Stimulated activated CD4-positive, alpha-beta T cell treated with anti-CD3 and anti-CD28 coated beads, Interleukin-4, amount 100 ng/mL, for 48 hours (primary cell): ENCODE measurements around the gene CST11.

ENCODE experiments used
- DNase-seq, 2 donors: peaks; one replicate each; pipeline ENCODE4 v3.0.0-alpha.2; 2020; ENCODE audit warnings: low read depth in 2 of 2

CST11 gene

DNA sequence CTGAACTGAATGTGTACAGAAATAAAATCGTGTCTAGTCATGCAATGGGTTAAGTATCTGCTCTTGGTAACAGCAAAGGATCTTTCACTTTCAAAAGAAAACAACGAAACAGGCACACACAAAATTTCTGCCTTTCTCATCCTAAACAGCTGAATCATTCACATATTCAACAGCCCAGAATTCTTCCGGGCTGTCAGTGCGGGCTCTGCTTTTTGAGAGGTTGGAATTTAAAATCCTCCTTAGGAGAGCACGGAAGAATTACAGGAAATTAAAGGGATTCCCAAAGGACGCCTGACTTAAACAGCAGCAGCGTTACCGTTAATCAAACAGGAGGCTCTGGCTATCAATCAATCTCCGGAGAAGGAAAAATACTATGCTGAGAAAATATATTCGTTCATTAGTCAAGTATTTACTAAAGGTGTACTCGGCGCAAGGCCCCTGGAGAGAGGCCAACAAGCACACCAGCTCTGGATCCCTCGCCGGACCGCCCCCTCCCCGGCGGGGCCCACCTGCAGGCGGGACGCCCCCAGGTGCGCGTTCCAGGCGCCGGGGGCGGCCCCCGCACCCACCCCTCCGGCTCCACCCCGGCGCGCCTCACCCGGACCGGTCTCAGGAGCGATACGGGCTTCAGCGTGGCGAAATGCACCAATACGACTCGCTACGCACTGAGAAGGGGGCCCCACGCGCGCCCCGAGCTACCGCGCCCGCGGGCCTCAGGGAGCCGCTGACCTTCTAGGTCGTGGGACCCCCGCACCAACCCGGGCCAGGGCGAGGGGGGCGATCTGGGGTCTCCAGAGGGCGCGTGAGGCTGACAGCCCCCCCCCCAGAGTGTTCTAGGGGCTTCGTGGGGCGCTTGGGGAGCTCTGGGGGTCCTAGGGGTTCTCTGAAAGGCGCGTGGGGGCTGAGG lies 32.4 kb downstream of the CST11 start:
- peak in 1 of 2 donors; percentile 35 for DNase-seq

DNA sequence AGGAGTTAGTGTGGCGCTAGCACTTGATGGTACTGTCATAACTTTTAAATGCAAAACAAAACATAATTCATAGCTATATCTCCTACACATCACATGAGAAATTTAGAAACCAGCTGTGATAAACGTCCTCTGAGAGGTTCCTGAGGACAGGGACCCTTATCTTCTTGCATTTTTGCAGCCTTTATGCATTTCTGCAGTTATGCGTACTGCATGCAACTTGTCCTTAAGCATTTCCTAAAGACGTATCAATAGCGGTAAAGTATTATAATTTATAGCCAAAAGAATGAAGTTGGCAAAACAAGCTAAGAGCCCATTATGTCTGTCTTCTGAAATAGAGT lies 33.0 kb downstream of the CST11 start:
- no peak for DNase-seq

DNA sequence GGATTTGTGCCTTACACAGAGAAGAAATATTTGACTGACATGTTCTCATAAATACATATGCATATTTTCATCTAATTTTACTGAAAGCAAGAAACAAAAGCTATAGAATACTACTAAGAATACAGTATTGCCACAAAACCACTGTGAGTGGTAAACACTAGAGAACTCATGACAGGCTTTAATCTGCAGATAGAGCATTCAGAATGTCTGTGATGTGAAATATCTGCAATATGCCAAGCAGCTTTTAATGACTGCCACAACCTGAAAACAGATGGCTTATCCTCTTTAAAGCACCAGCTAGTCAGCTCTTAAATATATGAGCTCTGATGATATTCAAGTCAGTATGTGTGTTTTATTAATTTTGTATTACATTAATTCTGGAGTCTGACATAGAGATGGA lies 34.8 kb downstream of the CST11 start:
- DNase-seq = no peak

DNA sequence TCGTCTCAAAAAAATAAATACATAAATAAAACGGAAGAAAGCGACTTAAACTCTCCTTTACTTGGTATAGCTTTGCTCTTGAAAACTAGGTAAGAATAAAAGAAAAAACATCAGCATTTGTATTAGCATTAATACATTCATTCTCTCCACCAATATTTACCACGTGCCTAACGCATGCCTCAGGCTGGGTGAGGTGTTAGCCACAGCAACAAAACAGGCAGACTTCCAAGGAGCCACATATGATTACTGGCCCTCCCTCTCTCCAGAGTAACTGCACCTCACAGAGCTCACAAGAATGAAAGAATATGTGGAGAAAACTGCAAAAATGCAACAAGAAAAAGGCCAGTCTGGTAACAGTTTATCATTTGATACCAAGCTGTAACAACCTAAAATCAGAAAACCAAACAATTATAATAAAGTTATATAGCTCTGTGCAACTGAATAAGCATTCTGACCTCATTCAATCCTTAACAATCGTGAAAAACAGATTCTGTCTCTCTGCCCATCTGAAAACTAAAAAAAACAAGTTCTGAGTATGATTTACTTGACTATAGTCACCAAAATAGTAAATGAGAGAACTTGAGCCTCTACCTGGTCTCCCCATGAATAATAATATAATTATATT lies 36.6 kb downstream of the CST11 start:
- DNase-seq = no peak

DNA sequence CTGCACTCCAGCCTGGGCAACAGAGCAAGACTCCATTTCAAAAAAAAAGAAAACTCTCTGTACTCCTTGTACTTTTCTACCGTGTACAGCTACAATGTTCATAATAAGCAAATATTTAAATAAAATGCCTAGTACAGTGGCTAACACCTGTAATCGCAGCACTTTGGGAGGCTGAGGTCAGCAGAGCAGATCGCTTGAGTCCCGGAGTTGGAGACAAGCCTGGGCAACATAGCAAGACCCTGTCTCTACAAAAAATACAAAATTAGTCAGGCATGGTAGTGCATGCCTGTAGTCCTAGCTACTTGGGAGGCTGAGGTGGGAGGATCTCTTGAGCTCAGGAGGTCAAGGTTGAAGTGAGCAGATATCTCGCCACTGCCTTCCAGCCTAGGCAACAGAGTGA lies 37.1 kb downstream of the CST11 start:
- no peak for DNase-seq

DNA sequence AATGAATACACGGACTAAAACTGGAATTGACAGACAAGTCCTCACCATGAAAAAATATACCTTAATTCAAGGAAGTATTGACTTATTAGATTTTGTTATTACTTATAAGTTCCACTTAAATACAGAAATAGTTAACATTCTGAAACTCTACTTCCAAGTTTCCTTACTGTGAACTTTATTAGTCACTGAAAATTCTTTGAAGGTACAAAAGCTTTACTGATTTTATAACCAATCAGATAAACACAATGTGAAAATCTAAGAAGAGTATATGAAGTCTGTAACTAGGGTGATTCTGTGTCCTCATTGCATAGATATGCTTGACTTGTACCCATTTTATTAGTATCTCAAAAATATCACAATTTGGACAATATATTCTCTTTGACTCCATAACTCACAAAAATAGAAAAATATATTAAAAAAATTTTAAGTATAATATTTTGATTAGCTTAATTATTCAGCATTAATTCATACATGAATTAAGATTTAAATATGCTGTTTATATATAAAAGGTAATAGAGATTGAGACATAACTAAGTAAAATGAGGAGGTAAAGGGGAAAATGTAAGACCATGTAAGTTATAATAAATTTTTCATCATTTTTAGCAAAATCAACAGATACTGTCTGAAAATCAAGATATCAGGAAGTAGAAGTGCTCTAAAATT lies 38.0 kb downstream of the CST11 start:
- DNase-seq = no peak

DNA sequence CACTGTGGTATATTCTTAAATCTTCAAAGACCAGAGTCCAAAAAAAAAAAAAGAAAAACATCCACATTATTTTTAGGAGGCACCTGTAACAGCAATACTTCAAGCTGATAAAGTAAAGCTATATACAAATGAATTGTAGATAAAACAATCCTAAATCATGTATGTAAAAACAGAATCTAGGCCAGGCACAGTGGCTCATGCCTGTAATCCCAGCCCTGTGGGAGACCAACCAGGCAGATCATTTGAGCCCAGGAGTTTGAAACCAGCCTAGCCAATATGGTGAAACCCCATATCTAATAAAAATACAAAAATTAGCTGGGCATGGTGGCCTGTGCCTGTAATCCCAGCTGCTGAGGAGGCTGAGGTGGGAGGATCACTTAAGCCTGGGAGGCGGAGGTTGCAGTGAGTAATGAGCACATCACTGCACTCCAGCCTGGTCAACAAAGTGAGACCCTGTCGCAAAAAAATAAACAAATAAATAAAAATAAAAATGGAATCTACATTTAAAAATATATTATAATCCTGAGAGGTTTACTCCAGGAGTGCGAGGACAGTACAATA lies 38.7 kb downstream of the CST11 start:
- no peak for DNase-seq

DNA sequence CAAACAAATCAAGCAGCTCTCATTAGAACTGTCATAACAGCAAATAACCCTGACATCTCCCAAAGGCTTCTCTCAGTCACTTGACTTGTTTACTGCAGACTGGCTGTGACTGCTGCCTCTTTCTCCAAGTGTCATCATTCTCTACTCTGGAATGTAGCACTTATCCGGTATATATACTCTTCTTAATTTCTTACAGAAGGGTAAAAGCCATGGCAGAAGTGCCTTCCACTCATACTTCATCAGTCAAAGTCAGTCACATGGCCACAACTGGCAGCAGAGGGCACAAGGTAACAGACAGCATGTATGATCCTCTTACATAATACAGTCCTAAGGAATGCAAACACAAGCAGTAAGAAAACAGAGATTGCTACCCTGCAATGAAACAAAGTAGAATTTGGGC lies 40.6 kb downstream of the CST11 start:
- DNase-seq = no peak

DNA sequence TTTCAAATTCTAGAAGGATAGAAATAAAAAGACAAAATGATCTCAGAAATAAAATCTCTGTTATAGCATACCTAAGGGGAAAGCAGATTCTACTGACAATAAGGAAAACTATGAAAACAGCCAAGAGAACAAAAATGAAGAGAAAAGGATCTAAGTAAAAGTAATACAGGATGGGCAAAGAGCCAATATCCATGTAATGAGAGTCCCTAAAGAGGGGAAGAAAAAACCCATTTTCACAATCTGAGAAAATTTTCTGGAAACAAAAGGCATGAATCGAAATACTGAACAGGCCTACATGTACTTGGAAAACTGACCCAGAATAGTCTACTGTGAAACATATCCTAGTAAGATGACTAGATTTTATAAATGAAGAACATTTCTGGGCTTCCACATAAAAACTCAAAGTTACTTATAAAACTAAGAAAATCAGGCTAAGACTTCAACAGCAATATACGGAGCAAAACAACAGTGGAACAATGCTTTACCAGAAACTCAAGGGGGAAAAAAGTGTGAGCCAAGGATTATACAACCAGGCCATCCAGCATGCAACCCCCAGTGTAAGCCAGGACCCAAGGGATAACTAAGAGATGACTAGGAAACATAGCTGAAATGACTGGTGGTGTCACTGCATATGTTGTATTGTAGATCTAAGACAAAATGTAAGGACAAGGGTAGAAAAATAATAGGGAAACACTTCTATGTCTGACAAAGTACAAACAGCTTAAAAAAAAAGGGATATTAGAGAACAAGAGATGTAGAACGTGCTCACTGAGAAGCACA lies 41.6 kb downstream of the CST11 start:
- DNase-seq = no peak

DNA sequence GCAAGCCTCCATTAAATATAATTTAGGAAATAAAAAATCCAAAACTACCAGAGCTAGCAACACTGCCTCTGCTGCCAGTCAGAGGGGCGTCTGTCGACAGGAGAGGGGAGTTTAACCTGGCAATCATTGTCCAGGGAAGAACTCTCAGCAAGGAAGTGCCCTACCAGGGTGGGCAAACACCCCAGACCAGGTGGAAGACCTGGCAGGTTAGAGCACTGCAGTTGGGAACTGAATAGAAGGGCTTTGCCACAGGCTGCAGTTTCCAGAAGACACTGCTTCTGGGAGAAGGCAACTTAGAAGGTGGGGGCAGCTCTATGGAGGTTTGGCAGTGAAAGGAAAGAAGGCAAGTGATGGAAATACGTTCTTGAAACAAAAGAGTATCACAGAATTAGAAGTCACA lies 42.9 kb downstream of the CST11 start:
- no peak for DNase-seq

DNA sequence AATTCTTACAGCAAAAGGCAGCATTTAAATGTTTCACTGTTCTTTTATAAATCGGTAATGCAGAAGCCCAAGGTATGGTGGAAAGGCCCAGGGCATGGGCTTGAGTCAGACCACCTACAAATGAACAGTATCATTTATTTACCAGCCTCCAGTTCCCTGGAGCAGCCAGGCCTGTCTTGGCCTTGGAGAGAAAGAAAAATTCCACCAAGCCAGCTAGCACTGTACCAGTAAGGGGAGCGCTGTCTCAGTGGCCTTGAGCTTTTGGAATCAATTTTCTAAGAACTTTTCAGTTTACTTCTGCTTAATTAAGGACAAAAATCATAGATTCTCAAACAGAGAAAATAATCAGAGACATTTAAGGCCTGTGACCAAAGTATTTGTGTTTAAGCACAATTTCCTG lies 43.7 kb downstream of the CST11 start:
- DNase-seq = no peak

DNA sequence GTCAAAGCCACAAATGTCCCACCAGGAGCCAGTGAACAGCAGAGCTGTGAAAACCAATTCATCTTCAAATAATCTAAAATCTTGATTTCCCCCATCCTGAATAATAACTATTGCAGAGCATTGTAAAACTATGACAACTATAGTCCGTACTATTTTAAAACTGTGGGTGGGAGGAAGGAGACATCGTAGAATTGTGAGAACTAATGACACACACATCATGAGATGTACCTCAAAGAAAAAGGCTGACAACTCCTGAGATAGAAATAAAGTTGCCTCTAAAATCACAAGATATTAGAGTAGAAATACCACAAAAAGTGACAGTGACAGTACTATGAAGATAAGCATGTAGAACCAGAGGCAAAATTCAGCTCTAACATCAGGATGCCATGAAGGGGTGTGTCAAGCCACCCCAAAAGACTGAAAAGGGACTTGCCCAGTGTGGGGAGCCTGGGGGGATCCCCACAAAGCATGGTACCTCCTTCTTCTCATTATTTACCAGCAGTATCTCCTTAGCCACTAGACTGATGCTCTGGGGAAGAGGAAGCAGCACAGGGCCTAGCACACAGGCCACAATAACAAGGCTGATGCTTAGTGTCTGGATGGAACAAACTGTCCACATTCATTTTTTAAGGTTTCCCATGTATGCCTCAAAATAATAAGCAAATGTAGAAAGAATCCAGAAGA lies 44.8 kb downstream of the CST11 start:
- no peak for DNase-seq

DNA sequence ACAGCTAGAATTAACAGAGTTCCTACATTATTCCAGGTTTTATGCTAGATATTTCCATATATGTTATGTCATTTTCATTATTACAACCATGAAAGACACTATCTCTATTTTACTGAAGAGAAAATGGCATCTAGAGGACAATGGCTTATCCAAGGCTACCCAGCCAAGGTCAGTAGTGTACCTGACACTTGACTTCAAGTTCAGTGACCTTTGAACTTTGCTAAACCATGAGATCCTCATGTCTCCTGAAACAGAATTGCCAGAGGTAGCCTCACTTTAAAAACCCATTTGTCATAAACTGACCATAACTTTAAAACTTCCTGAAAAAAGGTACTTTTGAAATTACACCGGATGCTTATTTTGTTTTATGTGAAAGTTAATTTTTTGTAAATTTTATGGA lies 45.8 kb downstream of the CST11 start:
- no peak for DNase-seq

DNA sequence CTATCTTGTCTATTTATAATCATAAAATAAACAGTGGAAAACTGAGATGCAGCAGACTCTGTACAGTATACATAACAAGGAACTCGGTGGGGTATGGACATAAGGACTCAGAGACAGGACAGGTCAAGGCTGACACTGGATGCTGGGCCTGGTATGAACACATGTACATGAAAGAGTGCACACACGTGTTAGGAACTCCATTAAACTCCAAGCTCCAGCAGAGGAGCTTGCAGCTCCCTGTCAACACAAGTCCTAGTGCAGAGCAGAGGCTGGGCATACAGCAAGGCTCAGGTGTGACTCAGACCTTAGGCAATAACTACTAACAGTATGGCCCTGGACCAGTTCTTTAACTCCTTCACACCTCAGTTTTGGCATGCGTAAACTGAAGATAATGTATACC lies 48.5 kb downstream of the CST11 start:
- DNase-seq = no peak

DNA sequence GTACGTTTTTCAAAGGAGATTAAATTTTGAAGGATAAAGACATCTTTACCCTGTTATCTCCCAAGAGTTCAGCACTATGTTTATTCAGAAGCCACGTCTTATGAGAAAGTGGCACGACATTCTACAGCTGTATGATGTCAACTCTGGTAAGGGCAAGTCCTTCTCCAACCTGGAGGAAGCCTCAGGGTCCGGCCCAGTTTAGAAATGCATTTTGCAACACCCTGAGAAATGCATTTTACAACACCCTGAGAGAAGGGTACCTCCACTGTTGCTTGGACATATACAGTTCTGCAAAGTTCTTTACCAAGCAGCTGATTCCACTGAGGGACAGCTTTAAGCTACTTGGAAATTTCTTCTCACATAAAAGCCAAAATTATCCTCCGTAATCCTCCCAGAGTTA lies 48.9 kb downstream of the CST11 start:
- no peak for DNase-seq

DNA sequence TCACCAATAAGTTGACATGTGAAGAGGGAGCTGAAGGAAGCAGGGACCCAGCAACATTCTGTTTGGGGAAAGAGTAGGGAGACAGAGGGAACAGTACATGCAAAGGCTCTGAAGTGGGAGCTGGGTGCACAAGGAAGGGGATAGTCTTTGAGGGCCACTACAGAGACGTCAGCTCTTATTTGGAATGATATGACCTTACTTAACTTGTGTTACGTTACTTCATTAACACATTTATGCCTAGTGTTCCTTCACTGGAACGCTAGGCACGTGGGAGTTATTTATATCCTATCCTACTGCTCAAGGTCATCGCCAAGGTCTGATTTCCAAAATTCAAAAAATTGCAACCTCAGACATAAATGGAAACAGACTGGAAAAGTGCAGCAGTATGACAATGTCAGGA lies 51.6 kb downstream of the CST11 start:
- DNase-seq = no peak
